CD4-positive, CD25-positive, alpha-beta regulatory T cell (primary cell): ENCODE results near the gene BAIAP2L2. TPM values are rescaled to one million over a fixed set of nuclear protein-coding genes. Genes with fewer than 3 reads are reported as not detected.
"Not testable (repeated sequence)": the region's sequence is repeated elsewhere in the genome, so short reads cannot be mapped to it uniquely, and the experiment has no call there.

Experiments
- ATAC-seq, 2 donors: fragments of 150-1000 bp; cut with Tn5 transposase; one replicate each; pipeline ENCODE4 v1.10.0; 2021; ENCODE audit warnings: low read depth in 2 of 2, moderate number of reproducible peaks in 2 of 2, moderate library complexity in 1 of 2
- DNase-seq, 3 donors: peaks; one replicate each; pipeline versions ENCODE4 v3.0.0 to v3.0.0-alpha.2; 2012 to 2022; ENCODE audit warnings: mixed read lengths in 1 of 3
- H3K27ac ChIP-seq: one replicate; pipeline ENCODE4 v1.7.0; 2013; ENCODE audit warnings: mild to moderate bottlenecking, low read length; ENCODE audit not compliant: insufficient read depth, poor library complexity, severe bottlenecking
- H3K27me3 ChIP-seq: one replicate; pipeline ENCODE4 v1.7.0; 2013; ENCODE audit warnings: low read length; ENCODE audit not compliant: control insufficient read depth, insufficient read depth
- H3K36me3 ChIP-seq: one replicate; pipeline ENCODE4 v1.7.0; 2013; ENCODE audit warnings: mild to moderate bottlenecking, low read length, moderate library complexity; ENCODE audit not compliant: control insufficient read depth, insufficient read depth
- H3K4me1 ChIP-seq: 2 replicates; pipeline ENCODE4 v1.7.0; 2013; ENCODE audit warnings: mild to moderate bottlenecking, low read length; ENCODE audit not compliant: insufficient read depth, control insufficient read depth, poor library complexity, severe bottlenecking
- H3K4me3 ChIP-seq: one replicate; pipeline ENCODE4 v1.7.0; 2013; ENCODE audit warnings: low read depth, mild to moderate bottlenecking, low read length, moderate library complexity
- H3K9me3 ChIP-seq, 2 experiments: 1 replicate in 1 of 2; 2 replicates in 1 of 2; pipeline ENCODE4 v1.7.0; 2013; ENCODE audit warnings: low read length in 2 of 2, mild to moderate bottlenecking in 1 of 2, moderate library complexity in 1 of 2; ENCODE audit not compliant: control insufficient read depth in 2 of 2
- H3K27ac Mint-ChIP-seq, 3 donors: one replicate each; pipeline ENCODE4 v1.8.0; 2020 to 2022; ENCODE audit warnings: mild to moderate bottlenecking in 3 of 3, mixed read lengths in 3 of 3, moderate library complexity in 2 of 3
- H3K27me3 Mint-ChIP-seq: one replicate; pipeline ENCODE4 v1.8.0; 2022; ENCODE audit warnings: mild to moderate bottlenecking, mixed read lengths
- H3K36me3 Mint-ChIP-seq: one replicate; pipeline ENCODE4 v1.8.0; 2020; ENCODE audit warnings: mixed read lengths
- H3K4me1 Mint-ChIP-seq, 4 donors: one replicate each; pipeline ENCODE4 v1.8.0; 2020 to 2022; ENCODE audit warnings: mixed read lengths in 4 of 4, mild to moderate bottlenecking in 1 of 4
- H3K4me3 Mint-ChIP-seq, 4 donors: one replicate each; pipeline ENCODE4 v1.8.0; 2020 to 2022; ENCODE audit warnings: mild to moderate bottlenecking in 4 of 4, mixed read lengths in 4 of 4, moderate library complexity in 3 of 4
- H3K9me3 Mint-ChIP-seq, 7 donors: one replicate each; pipeline ENCODE4 v1.8.0; 2020 to 2022; ENCODE audit warnings: mixed read lengths in 7 of 7, mild to moderate bottlenecking in 3 of 7, moderate library complexity in 2 of 7
- polyA plus RNA-seq, 4 donors: library from polyadenylated mRNA; unstranded; fragments of 300-500 nt; fragmentation: Illumina TruSeq; gene quantifications; one replicate each; pipeline ENCODE4 v1.2.3, GENCODE V29; 2021
- total RNA-seq: library from RNA; stranded (reverse); gene quantifications from one replicate; pipeline ENCODE4 v1.2.3, GENCODE V29; 2022

Gene BAIAP2L2
- total and polyA plus RNA-seq, 5 donors from 2014 or later, result 1.2 TPM; not detected in 4

GRCh38 chr22:38126928-38127668 lies 16.6 kb upstream of the BAIAP2L2 start:
- H3K27ac ChIP-seq, result no peak overlapping the region
- no peaks in the 10 kb centered on the region for H3K27me3 Mint-ChIP-seq
- H3K36me3 ChIP-seq, result peaks cover 25% of the 10 kb centered on the region
- H3K27ac Mint-ChIP-seq, result no peak overlapping the region
- H3K9me3 ChIP-seq, result no peaks in the 10 kb centered on the region
- no peak overlapping the region for H3K4me3 ChIP-seq
- no peaks in the 10 kb centered on the region for H3K4me1 ChIP-seq
- ATAC-seq, result no peak
- no peaks in the 10 kb centered on the region for H3K27me3 ChIP-seq
- DNase-seq, result no peak
- peaks cover 5% of the 10 kb centered on the region for H3K36me3 Mint-ChIP-seq
- no peak overlapping the region for H3K4me3 Mint-ChIP-seq
- no peaks in the 10 kb centered on the region for H3K9me3 Mint-ChIP-seq
- no peaks in the 10 kb centered on the region for H3K4me1 Mint-ChIP-seq

GRCh38 chr22:38125751-38126201 lies 15.3 kb upstream of the BAIAP2L2 start:
- Mint-ChIP-seq H3K4me1 (no peaks in the 10 kb centered on the region), H3K27me3 (no peaks in the 10 kb centered on the region), H3K4me3 (no peak overlapping the region), H3K9me3 (no peaks in the 10 kb centered on the region), H3K27ac (no peak overlapping the region), H3K36me3 (peaks cover 3% of the 10 kb centered on the region)
- DNase-seq, result no peak
- Histone ChIP-seq H3K4me1 (no peaks in the 10 kb centered on the region), H3K4me3 (no peak overlapping the region), H3K27ac (no peak overlapping the region), H3K36me3 (peaks cover 22% of the 10 kb centered on the region), H3K9me3 (no peaks in the 10 kb centered on the region), H3K27me3 (no peaks in the 10 kb centered on the region)
- no peak for ATAC-seq

GRCh38 chr22:38125038-38125610 lies 14.6 kb upstream of the BAIAP2L2 start:
- no peaks in the 10 kb centered on the region for H3K9me3 ChIP-seq
- Mint-ChIP-seq H3K4me3 (no peak overlapping the region), H3K27ac (peak overlapping the region in 1 of 3 donors; percentile 31), H3K27me3 (no peaks in the 10 kb centered on the region), H3K36me3 (peaks cover 3% of the 10 kb centered on the region), H3K4me1 (no peaks in the 10 kb centered on the region), H3K9me3 (no peaks in the 10 kb centered on the region)
- no peak for ATAC-seq
- DNase-seq, result no peak
- no peaks in the 10 kb centered on the region for H3K27me3 ChIP-seq
- no peak overlapping the region for H3K27ac ChIP-seq
- peaks cover 22% of the 10 kb centered on the region for H3K36me3 ChIP-seq
- H3K4me3 ChIP-seq, result no peak overlapping the region
- H3K4me1 ChIP-seq, result no peaks in the 10 kb centered on the region

GRCh38 chr22:38124236-38124974 lies 13.9 kb upstream of the BAIAP2L2 start:
- ATAC-seq, result no peak
- Mint-ChIP-seq H3K36me3 (peaks cover 8% of the 10 kb centered on the region), H3K27ac (no peak overlapping the region)

GRCh38 chr22:38122616-38123015 lies 12.1 kb upstream of the BAIAP2L2 start:
- no peaks in the 10 kb centered on the region for H3K4me1 Mint-ChIP-seq

More at GRCh38 chr22:38124236-38124974, 13.9 kb upstream of the BAIAP2L2 start:
- DNase-seq, result no peak
- H3K27me3 ChIP-seq, result no peaks in the 10 kb centered on the region
- Mint-ChIP-seq H3K4me3 (no peak overlapping the region), H3K27me3 (no peaks in the 10 kb centered on the region), H3K9me3 (no peaks in the 10 kb centered on the region), H3K4me1 (no peaks in the 10 kb centered on the region)
- H3K4me1 ChIP-seq, result no peaks in the 10 kb centered on the region
- H3K27ac ChIP-seq, result no peak overlapping the region
- H3K36me3 ChIP-seq, result peaks cover 16% of the 10 kb centered on the region
- no peaks in the 10 kb centered on the region for H3K9me3 ChIP-seq
- no peak overlapping the region for H3K4me3 ChIP-seq

GRCh38 chr22:38120359-38121110 lies 10.1 kb upstream of the BAIAP2L2 start:
- Histone ChIP-seq H3K4me3 (no peak overlapping the region), H3K9me3 (no peaks in the 10 kb centered on the region), H3K27ac (no peak overlapping the region), H3K4me1 (no peaks in the 10 kb centered on the region), H3K36me3 (peaks cover 5% of the 10 kb centered on the region), H3K27me3 (no peaks in the 10 kb centered on the region)
- ATAC-seq (no peak), DNase-seq (no peak)
- no peaks in the 10 kb centered on the region for H3K27me3 Mint-ChIP-seq
- H3K27ac Mint-ChIP-seq, result no peak overlapping the region
- H3K4me1 Mint-ChIP-seq, result no peaks in the 10 kb centered on the region
- peaks cover 13% of the 10 kb centered on the region for H3K36me3 Mint-ChIP-seq
- H3K4me3 Mint-ChIP-seq, result no peak overlapping the region
- H3K9me3 Mint-ChIP-seq, result no peaks in the 10 kb centered on the region

More at GRCh38 chr22:38122616-38123015, 12.1 kb upstream of the BAIAP2L2 start:
- Histone ChIP-seq H3K27me3 (no peaks in the 10 kb centered on the region), H3K9me3 (no peaks in the 10 kb centered on the region), H3K27ac (no peak overlapping the region), H3K36me3 (peaks cover 5% of the 10 kb centered on the region), H3K4me3 (no peak overlapping the region), H3K4me1 (no peaks in the 10 kb centered on the region)
- DNase-seq (no peak), ATAC-seq (no peak)
- H3K27me3 Mint-ChIP-seq, result no peaks in the 10 kb centered on the region
- H3K36me3 Mint-ChIP-seq, result peaks cover 13% of the 10 kb centered on the region
- H3K4me3 Mint-ChIP-seq, result no peak overlapping the region
- H3K9me3 Mint-ChIP-seq, result no peaks in the 10 kb centered on the region
- H3K27ac Mint-ChIP-seq, result no peak overlapping the region

- H3K4me1 Mint-ChIP-seq, ATAC-seq, H3K27me3 ChIP-seq, H3K9me3 Mint-ChIP-seq, H3K27me3 Mint-ChIP-seq, DNase-seq, H3K27ac ChIP-seq, H3K4me3 ChIP-seq, H3K27ac Mint-ChIP-seq, H3K36me3 ChIP-seq, H3K9me3 ChIP-seq, H3K4me3 Mint-ChIP-seq, H3K4me1 ChIP-seq: not testable (repeated sequence)
- peaks cover 14% of the 10 kb centered on the region for H3K36me3 Mint-ChIP-seq
These were observed 8.3 kb upstream of the BAIAP2L2 start for GRCh38 chr22:38118747-38119146.
